HG03139 (cell line): ENCODE measurements around the gene ADGRA3.

Experiments
- ATAC-seq: cut with Tn5 transposase; IDR thresholded peaks from one replicate; pipeline ENCODE4 v1.9.1; 2021; ENCODE audit not compliant: unreplicated experiment

The ADGRA3 gene

DNA sequence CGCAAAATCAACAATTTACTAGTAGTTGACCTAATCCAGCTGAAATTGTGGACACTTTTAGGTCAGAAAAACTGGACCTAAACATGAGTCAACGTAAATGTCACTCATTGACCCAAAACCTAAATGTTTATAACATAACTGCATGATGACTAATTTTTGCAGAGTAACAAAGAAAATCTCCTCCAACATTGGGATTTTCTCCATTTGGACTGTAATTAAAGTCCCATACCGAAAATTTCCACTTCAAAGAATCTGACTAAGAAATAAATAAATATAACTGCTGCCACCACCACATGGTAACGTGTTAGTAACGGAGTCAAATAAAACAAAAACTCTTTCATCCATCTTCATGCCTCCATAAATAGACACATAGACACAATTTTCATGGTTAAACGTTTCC, 1.9 kb downstream of the ADGRA3 start:
- ATAC-seq = no peak

DNA sequence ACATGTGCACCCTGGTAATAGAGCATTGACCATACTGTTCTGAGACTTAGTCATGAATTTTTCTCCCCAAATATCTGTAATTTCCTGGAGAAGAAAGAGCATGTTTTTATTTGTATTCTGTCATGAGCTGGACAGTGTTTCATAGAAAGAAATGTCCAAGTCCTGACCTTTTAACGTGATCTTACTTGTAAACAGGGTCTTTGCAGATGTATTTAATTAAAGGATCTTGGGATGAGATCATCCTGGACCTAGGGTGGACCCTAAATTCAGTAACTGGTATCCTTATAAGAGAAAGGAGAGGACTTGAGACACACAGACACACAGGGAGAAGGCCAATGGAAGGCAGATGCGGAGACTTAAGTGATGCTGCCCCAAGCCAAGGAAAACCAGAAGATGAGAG, 3.6 kb downstream of the ADGRA3 start:
- ATAC-seq = no peak

DNA sequence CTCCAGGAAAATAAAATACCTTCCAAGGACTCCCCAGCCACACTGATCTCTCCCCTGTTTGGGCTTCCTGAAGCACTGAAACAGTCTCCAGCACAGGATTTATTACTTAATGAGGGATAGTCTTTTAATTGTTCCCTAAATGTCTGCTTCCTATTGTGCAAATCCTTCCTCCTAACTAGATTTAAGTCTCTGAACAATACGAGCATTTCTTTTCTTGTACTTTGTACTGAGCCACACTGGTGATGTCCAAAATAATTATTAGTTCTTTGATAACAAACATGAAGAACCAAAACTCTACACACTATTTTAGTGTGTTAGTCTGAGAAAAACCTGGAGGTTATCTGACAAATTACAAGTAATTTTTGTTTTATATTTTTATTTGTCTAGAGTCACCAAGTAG, 5.1 kb downstream of the ADGRA3 start:
- no peak for ATAC-seq

DNA sequence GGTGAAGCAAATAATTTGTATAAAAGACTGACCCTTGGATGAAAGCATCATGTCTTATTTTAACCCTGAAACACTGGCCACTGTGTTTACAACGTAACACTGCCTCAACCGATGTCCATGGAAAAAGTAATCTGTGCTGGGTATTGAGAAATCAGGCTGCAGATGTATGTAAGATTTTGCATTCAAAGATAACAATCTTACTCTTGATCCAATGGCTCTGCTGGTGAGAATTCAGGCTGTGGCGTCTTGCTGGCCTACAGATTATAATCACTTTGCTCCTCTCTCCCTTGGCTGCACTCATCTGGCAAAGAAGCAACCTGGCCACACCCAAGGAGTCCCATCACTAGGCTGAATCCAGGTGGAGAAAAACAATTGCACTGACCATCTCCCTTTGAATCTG, 7.5 kb downstream of the ADGRA3 start:
- no peak for ATAC-seq

DNA sequence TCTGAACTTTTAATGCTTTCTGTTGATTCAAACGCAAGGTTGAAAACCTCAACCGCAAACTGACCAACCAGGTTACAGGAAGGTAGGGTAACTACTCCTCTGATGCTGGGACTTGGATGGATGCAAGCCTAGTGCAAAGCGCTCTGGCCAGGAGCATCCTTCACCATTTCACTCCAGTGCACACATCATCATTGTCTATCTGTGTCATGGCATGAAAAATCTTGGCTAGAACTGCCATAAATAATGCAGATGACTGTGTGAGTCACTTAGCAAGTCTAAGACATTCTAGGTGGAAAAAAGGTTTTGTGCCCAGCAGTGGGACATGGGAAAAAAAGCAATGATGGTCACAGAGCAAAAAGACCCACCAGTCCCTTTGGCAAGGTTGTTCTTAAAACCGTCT, 10.9 kb downstream of the ADGRA3 start:
- no peak for ATAC-seq

DNA sequence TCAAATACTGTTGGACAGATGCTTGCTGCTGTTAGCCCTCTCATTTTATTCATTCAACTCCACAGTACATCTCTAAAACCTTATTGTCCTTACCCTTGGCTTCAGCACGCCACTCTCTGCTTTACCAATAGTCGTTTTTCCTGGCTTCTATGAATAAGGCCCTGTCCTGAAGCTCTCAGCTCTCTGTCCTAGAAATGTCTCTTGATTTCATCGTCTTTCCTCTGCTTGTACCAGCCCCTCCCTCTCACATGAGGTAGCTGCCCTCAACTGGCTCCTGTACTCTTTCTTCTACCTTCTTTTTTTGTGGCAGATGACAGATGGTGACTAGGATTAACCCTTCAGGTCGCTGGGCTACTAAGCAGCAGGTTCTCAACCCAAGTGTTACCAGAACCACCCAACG, 11.4 kb downstream of the ADGRA3 start:
- ATAC-seq = no peak

DNA sequence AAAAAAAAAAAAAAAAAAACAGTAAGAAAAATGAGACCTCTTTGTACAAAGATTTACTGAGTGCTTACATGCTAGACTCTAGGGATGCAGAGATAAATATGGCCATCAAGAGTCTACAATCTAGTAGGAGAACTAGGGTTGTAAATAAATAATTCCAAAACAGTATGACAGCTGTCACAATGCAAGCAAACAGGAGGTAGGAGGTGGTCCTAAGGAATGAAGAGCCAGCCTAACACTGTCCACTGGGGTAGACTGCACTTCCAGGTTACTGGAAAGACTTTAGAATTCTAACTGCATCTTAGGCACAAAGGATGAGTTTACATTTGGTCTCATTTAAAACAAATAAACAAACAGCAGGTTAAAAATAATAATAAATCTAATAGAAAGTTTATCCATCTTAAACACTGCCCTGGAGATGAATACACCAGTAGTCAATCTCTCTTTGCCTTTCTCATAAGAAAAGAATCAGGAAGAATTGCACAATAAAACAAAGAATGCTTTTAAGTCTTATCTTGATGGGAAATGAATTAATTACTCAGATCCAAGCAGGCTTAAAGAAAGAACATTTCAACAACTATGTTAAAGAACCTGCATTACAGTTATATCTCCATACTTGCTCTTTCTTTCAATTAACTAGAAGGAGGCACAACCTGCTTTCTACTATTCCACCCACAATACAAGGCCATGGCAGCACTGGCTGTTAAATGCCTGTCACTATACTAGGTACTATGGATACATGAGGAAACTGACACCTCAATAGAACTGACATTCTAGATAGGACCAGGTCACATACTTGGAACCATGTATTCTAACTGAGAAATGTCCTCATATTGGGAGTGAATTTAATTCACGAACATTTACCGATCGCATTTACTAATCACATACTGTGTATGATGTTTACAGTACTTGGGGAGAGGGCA, 12.7 kb downstream of the ADGRA3 start:
- no peak for ATAC-seq

DNA sequence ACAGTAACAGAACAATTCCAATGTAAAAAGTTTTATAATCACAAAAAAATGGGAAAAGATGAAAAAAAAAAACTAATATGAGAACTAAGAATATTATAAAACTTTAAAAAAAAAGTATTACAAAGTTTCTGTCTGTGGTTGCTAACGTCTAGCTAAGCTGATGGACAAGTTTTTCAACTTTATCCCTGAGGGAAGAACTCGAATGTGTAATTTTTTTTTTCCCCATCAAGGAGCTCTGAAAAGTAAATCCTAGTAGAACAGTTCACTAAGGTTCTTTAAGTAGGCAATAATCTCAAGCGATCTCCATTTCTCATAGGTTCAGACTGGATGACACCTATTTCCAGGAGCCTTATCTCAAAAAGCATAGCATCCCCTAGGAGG, 14.2 kb downstream of the ADGRA3 start:
- ATAC-seq = no peak

DNA sequence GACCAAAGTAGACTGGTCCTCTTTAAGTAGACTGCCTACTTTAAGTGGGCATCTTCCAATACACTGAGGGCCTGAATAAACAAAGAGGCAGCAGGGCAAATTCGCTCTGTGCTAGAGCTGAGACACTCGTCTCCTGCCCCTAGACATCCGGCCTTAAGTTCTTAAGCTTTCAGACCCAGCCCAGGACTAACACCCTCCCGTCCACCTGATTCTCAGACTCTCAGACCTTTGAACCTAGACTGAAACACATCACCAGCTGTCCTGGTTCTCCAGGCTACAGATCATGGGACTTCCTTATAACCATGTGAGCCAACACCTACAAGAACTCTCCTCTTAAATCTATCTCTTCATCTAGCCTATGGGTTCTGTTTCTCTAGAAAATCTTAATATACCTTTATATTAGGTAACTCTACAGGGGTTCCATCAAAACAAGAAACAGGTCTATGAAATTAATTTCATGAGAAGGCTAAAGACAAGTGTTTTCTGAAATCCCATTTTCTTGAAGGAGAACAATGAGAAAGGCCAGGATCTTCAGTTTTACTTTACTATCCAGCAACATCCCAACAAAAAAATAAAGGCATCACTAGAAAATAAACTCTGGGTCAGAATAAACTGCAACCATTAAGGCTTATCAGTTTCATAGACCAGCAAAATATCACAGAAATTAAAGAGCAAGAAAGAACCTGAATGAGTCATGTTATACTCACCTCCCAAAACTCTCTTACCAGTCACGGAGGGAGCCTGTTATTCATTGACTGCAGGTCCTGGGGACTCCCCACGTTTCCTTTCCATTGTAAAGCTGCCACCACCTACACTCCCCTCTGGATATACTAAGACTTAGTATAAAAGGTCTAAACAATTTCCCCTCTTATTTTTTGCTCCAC, 14.8 kb downstream of the ADGRA3 start:
- ATAC-seq = no peak

DNA sequence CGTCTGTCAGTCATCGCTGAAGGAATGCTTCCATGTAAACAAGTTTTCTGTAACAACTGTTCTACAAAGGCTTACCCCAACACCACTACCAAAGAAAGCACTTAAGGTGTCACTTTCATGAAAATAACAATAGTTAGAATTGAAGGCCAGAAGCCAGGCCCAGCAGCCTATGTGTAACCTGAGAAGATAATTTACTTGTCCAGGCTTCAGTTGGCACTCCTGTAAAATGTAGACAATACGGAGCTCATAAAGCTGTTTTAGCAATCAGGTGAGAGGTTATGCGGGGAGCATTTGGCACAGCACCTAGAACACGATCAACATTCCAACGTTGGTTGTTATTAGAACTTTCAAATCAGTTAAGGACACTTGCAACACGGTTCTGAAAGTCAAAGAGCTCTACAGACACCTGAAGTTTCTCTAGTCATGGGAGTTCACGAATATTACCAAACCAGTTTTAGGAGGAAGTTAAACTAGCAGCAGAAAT, 15.7 kb downstream of the ADGRA3 start:
- ATAC-seq = no peak

DNA sequence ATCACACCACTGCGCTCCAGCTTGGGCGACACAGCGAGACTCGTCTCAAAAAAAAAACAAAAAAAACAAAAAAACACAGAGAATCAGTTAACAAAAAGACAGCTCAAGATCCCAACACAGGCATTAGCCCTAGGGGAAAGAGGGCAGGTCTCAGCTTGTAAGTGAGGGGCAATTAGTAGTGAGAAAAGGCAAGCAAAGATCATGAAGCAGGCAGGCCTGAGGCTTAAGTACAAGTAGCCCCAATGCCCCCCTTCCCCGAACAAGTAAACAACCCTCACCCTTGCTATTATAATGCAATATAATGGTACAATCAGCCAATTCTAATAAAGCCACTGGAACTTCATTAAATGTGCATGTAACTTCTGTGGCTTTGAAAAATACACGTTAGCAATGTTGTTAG, 17.0 kb downstream of the ADGRA3 start:
- ATAC-seq = no peak

DNA sequence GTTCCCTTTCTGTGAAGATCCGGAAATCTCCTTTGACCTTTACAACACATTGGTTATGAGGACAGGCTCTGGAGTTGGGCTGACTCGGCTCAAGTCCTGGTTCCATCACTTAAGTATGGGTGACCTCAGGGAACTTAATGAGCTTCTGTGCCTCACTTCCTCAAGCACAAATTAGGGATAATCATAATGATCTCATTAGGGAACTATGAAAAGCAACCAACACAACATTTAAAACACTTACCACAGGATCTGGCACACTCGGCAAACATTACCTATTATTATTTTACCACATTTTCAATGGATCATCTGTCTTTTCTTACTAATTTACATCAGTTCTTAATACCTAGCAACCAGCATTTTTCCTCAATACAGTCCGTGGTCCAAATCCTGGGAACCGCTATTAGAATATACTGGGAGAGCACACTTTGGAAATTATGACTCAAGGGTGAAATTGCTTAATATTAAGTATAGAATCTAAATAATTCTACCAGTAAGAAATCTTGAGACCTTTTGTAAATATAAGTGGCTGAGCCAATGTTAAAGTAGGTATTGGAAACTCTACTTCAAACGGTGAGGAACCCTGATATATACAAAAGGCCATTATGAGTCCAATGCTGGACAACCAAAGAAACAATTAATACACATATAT, 19.6 kb downstream of the ADGRA3 start:
- no peak for ATAC-seq

DNA sequence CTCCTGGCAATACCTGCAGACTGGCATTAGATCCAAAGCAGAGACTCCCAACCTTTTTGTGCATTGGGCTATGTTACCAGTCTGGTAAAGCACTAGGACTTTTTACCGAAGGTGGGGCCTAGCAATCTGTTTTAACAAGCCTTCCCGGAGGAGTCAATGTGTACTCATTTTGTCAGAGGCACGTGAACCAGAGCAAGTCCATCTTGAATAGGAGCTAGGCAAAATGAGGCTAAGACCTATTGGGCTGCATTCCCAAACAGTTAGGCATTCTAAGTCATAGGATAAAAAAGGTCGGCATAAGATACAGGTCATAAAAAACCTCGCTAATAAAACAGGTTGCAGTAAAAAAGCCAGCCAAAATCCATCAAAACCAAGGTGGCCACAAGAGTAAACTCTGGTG, 22.3 kb downstream of the ADGRA3 start:
- ATAC-seq = no peak

DNA sequence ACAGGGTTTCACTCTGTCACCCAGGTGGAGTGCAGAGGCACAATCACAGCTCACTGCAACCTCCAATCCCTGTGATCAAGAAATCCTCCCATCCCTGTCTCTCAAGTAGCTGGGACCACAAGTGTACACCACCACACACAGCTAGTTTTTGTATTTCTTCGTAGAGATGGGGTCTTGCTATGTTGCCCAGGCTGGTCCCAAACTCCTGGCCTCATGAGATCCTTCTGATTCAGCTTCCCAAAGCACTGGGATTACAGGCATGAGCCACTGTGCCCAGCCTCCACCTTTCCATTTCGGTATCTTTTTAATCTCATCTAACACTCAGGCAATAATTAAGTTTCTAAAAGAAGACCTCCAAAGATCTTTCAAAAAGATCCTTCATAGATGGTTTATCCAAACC, 22.9 kb downstream of the ADGRA3 start:
- no peak for ATAC-seq

DNA sequence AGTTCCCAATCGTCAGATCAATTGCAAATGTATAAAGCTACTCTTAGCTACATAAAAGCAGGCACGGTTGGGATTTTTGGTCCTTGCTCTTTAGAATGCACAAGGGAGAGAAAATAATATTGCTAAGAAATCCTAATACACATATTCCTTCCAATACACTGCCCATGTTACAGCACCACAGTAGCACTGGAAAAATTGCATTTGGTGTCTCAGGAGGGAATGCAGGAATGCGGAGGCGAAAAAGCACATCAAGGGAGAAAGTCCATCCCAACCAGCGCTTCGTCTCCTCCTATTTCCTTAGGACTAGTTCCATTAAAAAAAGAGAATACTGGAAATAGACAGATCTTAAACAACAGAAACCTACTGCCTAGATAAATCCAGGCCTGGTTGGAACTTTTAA, 23.9 kb downstream of the ADGRA3 start:
- ATAC-seq = no peak

DNA sequence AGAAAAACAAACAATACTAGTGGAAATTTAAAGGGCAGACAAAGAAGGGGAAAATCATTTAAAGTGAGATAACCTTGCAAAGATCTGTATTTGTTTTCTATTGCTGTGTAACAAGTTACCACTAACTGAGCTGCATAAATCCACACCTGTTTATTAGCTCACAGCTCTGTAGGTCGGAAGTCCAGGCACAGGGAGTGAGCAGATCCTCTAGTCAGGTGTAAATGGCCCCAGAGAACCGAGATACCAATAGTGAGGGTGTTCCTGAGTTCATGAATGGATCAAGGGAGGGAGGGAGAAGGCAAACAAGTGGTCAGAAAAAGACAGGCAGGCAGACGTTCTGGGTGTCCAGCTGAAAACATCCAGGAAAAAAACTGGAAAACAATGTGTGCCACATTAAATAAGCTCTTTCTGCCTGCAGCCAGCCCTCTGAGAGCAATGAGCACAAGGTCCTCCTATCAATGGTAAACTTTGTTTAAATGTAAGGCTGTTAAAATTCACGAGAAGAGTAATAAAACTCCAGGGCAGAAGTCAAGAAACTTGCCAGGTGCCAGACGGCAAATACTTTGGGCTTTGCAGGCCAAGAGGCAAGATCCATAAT, 25.0 kb downstream of the ADGRA3 start:
- no peak for ATAC-seq

DNA sequence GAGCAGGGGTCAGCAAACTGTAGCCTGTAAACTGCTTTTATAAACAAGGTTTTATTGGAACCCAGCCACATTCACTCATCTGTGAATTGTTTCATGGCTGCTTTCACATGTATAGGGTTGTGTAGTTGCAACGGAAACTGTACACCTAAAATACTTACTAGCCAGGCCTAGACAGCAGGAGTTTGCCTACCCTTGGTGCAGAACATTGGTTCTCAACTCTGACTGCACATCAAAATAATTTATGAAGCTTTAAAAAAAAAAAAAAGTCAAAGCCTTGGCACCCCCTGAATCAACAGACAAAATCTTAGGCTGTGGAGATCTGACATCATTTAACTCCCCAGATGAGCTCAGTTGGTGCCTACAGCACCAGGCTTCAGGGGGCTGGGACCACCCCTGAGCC, 27.8 kb downstream of the ADGRA3 start:
- no peak for ATAC-seq

DNA sequence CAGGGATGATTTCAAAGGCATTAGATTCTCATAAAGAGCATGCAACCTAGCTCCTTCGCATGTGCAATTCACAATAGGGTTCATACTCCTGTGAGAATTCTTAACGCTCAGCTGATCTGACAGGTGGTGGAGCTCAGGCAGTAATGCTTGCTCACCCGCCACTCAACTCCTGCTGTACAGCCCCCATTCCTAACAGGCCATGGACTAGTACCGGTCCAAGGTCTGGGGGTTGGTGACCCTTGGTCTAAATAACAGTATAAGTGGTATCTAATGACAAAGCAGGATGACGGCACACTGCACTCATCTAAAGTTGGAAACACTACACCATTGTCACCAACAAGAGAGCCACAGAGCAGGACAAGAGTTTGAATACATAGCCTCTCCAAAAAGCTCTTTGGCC, 28.5 kb downstream of the ADGRA3 start:
- no peak for ATAC-seq

DNA sequence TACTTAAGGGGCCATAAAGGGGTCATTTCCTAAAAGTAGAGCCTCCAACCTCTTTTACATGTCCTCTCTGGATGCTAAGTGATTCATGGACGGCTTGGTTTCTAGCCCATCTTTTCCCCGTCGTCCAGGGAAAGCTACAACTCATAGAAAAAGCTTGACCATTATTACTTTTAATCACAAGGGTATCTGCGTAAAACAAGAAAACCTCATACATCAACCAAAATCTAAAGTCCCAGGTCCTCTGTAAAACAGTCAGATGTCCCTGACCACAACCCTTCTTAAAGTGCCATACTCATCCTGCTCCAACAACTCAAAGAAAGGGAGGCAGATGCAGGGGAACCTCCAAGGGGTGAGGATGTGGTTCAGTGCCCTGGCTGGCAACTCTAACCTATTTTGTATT, 29.6 kb downstream of the ADGRA3 start:
- ATAC-seq = no peak

DNA sequence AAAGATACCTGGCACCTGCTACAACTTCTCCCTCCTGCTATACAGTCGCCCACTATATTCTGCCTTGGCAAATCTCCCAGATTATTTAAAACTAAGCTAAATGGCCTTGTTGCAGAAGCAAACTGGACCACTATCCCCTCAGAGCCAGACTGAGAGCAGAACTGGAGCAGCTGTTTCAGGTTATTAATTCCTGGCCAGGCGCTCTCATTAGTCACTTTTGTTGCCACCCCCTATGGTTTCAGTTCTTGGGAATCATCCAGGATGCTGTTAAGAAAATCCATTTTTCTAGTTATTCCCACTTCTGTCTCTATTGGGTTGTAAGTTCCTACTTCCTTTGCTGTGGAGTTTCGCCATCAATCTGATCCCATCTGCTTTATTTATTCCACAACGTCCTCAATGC, 30.1 kb downstream of the ADGRA3 start:
- ATAC-seq = no peak

DNA sequence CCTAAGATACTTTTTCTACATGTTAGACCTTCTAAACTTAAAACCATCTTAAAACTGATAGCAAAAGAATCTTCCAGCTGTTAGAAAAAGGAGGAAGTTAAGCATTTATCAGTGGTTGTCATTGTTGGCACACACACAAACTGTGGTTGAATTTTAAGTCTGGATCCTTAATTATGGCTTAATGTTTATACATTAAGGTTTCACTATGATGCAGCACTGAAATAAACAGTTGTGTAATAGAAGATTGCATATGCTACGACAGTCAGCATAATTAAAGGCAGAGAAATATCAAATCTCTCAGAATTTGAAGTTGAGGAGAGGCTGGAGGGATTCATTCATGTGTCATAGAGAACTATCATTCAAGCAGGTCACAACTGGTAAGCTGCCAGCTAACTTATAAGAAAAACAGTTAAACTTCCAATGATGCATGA, 32.3 kb downstream of the ADGRA3 start:
- ATAC-seq = no peak
